ENCODE results near the gene EID1.
"Not testable (repeated sequence)": the region's sequence is repeated elsewhere in the genome, so short reads cannot be mapped to it uniquely, and the experiment has no call there.

Gene EID1

DNA sequence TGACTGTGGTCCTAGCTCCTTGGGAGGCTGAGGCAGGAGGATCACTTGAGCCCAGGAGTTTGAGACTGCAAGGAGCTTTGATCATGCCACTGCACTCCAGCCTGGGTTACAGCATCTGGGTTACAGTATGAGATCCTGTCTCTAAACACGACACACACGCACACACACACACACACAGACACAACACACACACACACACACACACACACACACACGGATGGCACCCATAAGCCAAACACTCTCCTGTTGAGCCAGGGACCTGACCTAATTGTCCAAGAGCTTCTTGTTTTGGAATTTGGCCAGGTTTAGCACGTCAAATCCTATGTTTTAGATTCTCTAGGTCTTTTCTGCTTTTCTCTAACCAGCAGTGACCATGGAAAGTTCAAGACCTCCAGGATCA is 26.8 kb downstream of the EID1 start:
- no peaks in the 10 kb centered on the region for H3K4me1 Mint-ChIP-seq
- no peaks in the 10 kb centered on the region for H3K36me3 Mint-ChIP-seq (ENCODE audit: low read depth)
- no peak for TF ChIP-seq CTCF (IDR thresholded peaks at IDR 0.05; ENCODE audit: unreplicated experiment in 3 of 3)
- peaks cover 2% of the 10 kb centered on the region for H3K9me3 Mint-ChIP-seq
- no peaks in the 10 kb centered on the region for H3K27me3 Mint-ChIP-seq (ENCODE audit: low read depth)
- no peak overlapping the region for H3K4me3 Mint-ChIP-seq
- H3K27ac Mint-ChIP-seq, result no peak overlapping the region

DNA sequence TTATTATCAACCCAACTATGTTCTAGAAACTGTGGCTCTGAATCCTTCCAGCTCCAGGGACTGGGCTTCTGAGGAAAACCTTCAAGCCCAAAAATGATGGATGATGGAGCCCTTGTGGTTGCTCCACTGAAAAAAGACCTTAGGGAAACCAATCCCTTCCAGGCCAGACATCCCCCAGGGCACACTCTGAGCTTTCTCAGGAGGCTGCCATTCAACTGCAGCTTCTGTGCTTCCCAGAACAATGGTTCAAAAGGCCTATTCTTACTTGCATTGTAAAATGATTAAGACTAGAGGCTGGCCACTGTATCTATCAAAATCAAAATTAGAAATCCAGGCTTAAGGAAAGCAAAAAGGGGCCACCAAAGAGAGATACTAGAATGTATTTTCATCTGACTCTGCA is 27.3 kb downstream of the EID1 start:
- no peak for TF ChIP-seq CTCF (IDR thresholded peaks at IDR 0.05; ENCODE audit: unreplicated experiment in 3 of 3)
- no peak overlapping the region for H3K4me3 Mint-ChIP-seq
- no peaks in the 10 kb centered on the region for H3K27me3 Mint-ChIP-seq (ENCODE audit: low read depth)
- no peak overlapping the region for H3K27ac Mint-ChIP-seq
- no peaks in the 10 kb centered on the region for H3K4me1 Mint-ChIP-seq
- H3K9me3 Mint-ChIP-seq, result peaks cover 2% of the 10 kb centered on the region
- no peaks in the 10 kb centered on the region for H3K36me3 Mint-ChIP-seq (ENCODE audit: low read depth)

- Mint-ChIP-seq H3K27ac (no peak overlapping the region), H3K4me1 (no peaks in the 10 kb centered on the region), H3K9me3 (peaks cover 2% of the 10 kb centered on the region), H3K4me3 (no peak overlapping the region), H3K27me3 (ENCODE audit: low read depth) (no peaks in the 10 kb centered on the region), H3K36me3 (ENCODE audit: low read depth) (no peaks in the 10 kb centered on the region)
- no peak for TF ChIP-seq CTCF (IDR thresholded peaks at IDR 0.05; ENCODE audit: unreplicated experiment in 3 of 3)
Observed at GRCh38 chr15:48905847-48906246, 27.9 kb downstream of the EID1 start.

GRCh38 chr15:48909313-48909712 is 31.4 kb downstream of the EID1 start:
- not testable (repeated sequence) for H3K36me3 Mint-ChIP-seq (ENCODE audit: low read depth); H3K27me3 Mint-ChIP-seq (ENCODE audit: low read depth); H3K4me3 Mint-ChIP-seq; H3K4me1 Mint-ChIP-seq; H3K27ac Mint-ChIP-seq
- H3K9me3 Mint-ChIP-seq, result peaks cover 10% of the 10 kb centered on the region

DNA sequence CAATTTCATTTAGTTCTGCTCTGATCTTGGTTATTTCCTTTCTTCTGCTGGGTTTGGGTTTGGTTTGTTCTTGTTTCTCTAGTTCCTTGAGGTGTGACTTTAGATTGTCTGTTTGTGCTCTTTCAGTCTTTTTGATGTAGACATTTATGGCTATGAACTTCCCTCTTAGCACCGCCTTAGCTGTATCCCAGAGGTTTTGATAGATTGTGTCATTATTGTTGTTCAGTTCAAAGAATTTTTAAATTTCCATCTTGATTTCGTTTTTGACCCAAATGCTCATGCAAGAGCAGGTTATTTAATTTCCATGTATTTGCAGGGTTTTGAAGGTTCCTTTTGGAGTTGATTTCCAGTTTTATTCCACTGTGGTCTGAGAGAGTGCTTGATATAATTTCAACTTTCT is 32.6 kb downstream of the EID1 start:
- H3K27me3 Mint-ChIP-seq (ENCODE audit: low read depth); H3K27ac Mint-ChIP-seq; H3K4me3 Mint-ChIP-seq; H3K4me1 Mint-ChIP-seq; H3K36me3 Mint-ChIP-seq (ENCODE audit: low read depth): not testable (repeated sequence)
- H3K9me3 Mint-ChIP-seq, result peaks cover 10% of the 10 kb centered on the region

DNA sequence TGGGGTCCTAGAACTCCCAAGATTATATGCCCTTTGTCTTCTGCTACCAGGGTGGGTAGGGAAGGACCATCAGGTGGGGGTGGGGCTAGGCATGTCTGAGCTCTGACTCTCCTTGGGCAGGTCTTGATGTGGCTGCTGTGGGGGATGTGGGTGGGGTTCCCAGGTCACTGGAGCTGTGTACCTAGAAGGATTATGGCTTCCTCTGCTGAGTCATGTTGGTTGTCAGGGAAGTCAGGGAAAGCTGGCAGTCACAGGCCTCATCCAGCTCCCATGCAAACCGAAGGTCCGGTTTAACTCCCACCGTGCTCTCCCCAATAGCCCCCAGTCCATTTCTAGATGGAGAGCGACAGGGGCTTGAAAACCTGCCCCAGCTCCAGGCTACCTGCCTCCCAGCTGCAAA is 35.2 kb downstream of the EID1 start:
- Mint-ChIP-seq H3K27ac (no peak overlapping the region), H3K9me3 (peaks cover 10% of the 10 kb centered on the region), H3K36me3 (ENCODE audit: low read depth) (no peaks in the 10 kb centered on the region), H3K4me3 (no peak overlapping the region), H3K27me3 (ENCODE audit: low read depth) (no peaks in the 10 kb centered on the region), H3K4me1 (peaks cover 20% of the 10 kb centered on the region)
- TF ChIP-seq CTCF (IDR thresholded peaks at IDR 0.05; ENCODE audit: unreplicated experiment in 3 of 3), result no peak

GRCh38 chr15:48914717-48915116 is 36.8 kb downstream of the EID1 start:
- Mint-ChIP-seq H3K36me3 (ENCODE audit: low read depth) (no peaks in the 10 kb centered on the region), H3K9me3 (peaks cover 8% of the 10 kb centered on the region), H3K27ac (no peak overlapping the region), H3K4me3 (no peak overlapping the region), H3K27me3 (ENCODE audit: low read depth) (no peaks in the 10 kb centered on the region), H3K4me1 (peaks cover 20% of the 10 kb centered on the region)
- TF ChIP-seq CTCF (IDR thresholded peaks at IDR 0.05; ENCODE audit: unreplicated experiment in 3 of 3), result no peak

All from nephron (organoid).